ENCODE data around the gene WDR88.
"Not testable (repeated sequence)": the region's sequence is repeated elsewhere in the genome, so short reads cannot be mapped to it uniquely, and the experiment has no call there.

The WDR88 gene

GRCh38 chr19:33154313-33154712 lies 22.4 kb downstream of the WDR88 start:
- not testable (repeated sequence) for H3K79me1 ChIP-seq (replicated peaks; ENCODE audit: low read length, poor library complexity, severe bottlenecking); H2BK120ac ChIP-seq (ENCODE audit: low read depth, low read length); H3K9me3 ChIP-seq (ENCODE audit: control insufficient read depth, low read length); H3K4ac ChIP-seq (ENCODE audit: low read depth in 1 of 2, low read length in 2 of 2); H4K8ac ChIP-seq (ENCODE audit: low read length); H2BK12ac ChIP-seq (ENCODE audit: low read length in 2 of 2); H4K91ac ChIP-seq (ENCODE audit: low read length); H3K18ac ChIP-seq (ENCODE audit: low read depth in 1 of 2, low read length in 2 of 2); H3K4me3 ChIP-seq (ENCODE audit: insufficient read depth in 1 of 2, low read depth in 1 of 2, low read length in 2 of 2); H3K9ac ChIP-seq (ENCODE audit: low read length); H3K4me2 ChIP-seq (ENCODE audit: low read length, poor library complexity, severe bottlenecking); H3K14ac ChIP-seq (ENCODE audit: low read length in 2 of 2); H3K36me3 ChIP-seq (ENCODE audit: control insufficient read depth in 1 of 2, insufficient read depth in 2 of 2, low read depth in 1 of 2, low read length in 2 of 2); DNase-seq; H2BK5ac ChIP-seq (ENCODE audit: low read depth, low read length, poor library complexity, severe bottlenecking); H3K27ac ChIP-seq (ENCODE audit: low read length, poor library complexity, severe bottlenecking); H3K27me3 ChIP-seq (ENCODE audit: control insufficient read depth in 1 of 2, insufficient read depth in 1 of 2, low read length in 2 of 2); H2AK5ac ChIP-seq (ENCODE audit: low read length, severe bottlenecking); H3K23ac ChIP-seq (ENCODE audit: low read length in 2 of 2); H2AFZ ChIP-seq (ENCODE audit: low read depth, low read length); H2BK15ac ChIP-seq (ENCODE audit: low read depth, poor library complexity, severe bottlenecking); H3K4me1 ChIP-seq (ENCODE audit: control insufficient read depth, insufficient read depth, low read depth, low read length)
- 91% methylated on average over 6 of the region's 6 CpGs for WGBS

- H2AK5ac ChIP-seq (ENCODE audit: low read length, severe bottlenecking) = no peak overlapping the region
- H3K27me3 ChIP-seq (ENCODE audit: control insufficient read depth in 1 of 2, insufficient read depth in 1 of 2, low read length in 2 of 2) = peaks cover 0 to 6% of the 10 kb centered on the region in 2 experiments
- no peaks in the 10 kb centered on the region for H3K4me1 ChIP-seq (ENCODE audit: control insufficient read depth, insufficient read depth, low read depth, low read length)
- H3K36me3 ChIP-seq (ENCODE audit: control insufficient read depth in 1 of 2, insufficient read depth in 2 of 2, low read depth in 1 of 2, low read length in 2 of 2) = no peaks in the 10 kb centered on the region
- no peak overlapping the region for H3K4me2 ChIP-seq (ENCODE audit: low read length, poor library complexity, severe bottlenecking)
- no peak overlapping the region for H3K9ac ChIP-seq (ENCODE audit: low read length)
- H3K79me1 ChIP-seq (replicated peaks; ENCODE audit: low read length, poor library complexity, severe bottlenecking) = no peaks in the 10 kb centered on the region
- WGBS = 82% methylated on average over 5 of the region's 5 CpGs
- no peak overlapping the region for H3K14ac ChIP-seq (ENCODE audit: low read length in 2 of 2)
- no peak overlapping the region for H2BK12ac ChIP-seq (ENCODE audit: low read length in 2 of 2)
- no peak overlapping the region for H3K27ac ChIP-seq (ENCODE audit: low read length, poor library complexity, severe bottlenecking)
- no peak overlapping the region for H3K4ac ChIP-seq (ENCODE audit: low read depth in 1 of 2, low read length in 2 of 2)
- no peak overlapping the region for H2BK5ac ChIP-seq (ENCODE audit: low read depth, low read length, poor library complexity, severe bottlenecking)
- no peak overlapping the region for H3K4me3 ChIP-seq (ENCODE audit: insufficient read depth in 1 of 2, low read depth in 1 of 2, low read length in 2 of 2)
- DNase-seq = no peak
- H3K9me3 ChIP-seq (ENCODE audit: control insufficient read depth, low read length) = no peaks in the 10 kb centered on the region
- no peak overlapping the region for H3K18ac ChIP-seq (ENCODE audit: low read depth in 1 of 2, low read length in 2 of 2)
- no peak overlapping the region for H2BK15ac ChIP-seq (ENCODE audit: low read depth, poor library complexity, severe bottlenecking)
- H2AFZ ChIP-seq (ENCODE audit: low read depth, low read length) = no peak overlapping the region
- H3K23ac ChIP-seq (ENCODE audit: low read length in 2 of 2) = no peak overlapping the region
- H4K91ac ChIP-seq (ENCODE audit: low read length) = no peak overlapping the region
- no peak overlapping the region for H4K8ac ChIP-seq (ENCODE audit: low read length)
- H2BK120ac ChIP-seq (ENCODE audit: low read depth, low read length) = no peak overlapping the region
These were observed 24.4 kb downstream of the WDR88 start for GRCh38 chr19:33156334-33156733.

- no peak for DNase-seq
- Histone ChIP-seq H3K4me1 (ENCODE audit: control insufficient read depth, insufficient read depth, low read depth, low read length) (no peaks in the 10 kb centered on the region), H3K79me1 (replicated peaks; ENCODE audit: low read length, poor library complexity, severe bottlenecking) (no peaks in the 10 kb centered on the region), H2BK12ac (ENCODE audit: low read length in 2 of 2) (no peak overlapping the region), H3K9me3 (ENCODE audit: control insufficient read depth, low read length) (no peaks in the 10 kb centered on the region), H3K27ac (ENCODE audit: low read length, poor library complexity, severe bottlenecking) (no peak overlapping the region), H3K4me2 (ENCODE audit: low read length, poor library complexity, severe bottlenecking) (peak overlapping the region; percentile 13), H3K36me3 (ENCODE audit: control insufficient read depth in 1 of 2, insufficient read depth in 2 of 2, low read depth in 1 of 2, low read length in 2 of 2) (no peaks in the 10 kb centered on the region), H4K8ac (ENCODE audit: low read length) (no peak overlapping the region), H2BK5ac (ENCODE audit: low read depth, low read length, poor library complexity, severe bottlenecking) (no peak overlapping the region), H2AFZ (ENCODE audit: low read depth, low read length) (no peak overlapping the region), H2AK5ac (ENCODE audit: low read length, severe bottlenecking) (no peak overlapping the region), H3K9ac (ENCODE audit: low read length) (no peak overlapping the region), H3K27me3 (ENCODE audit: control insufficient read depth in 1 of 2, insufficient read depth in 1 of 2, low read length in 2 of 2) (peaks cover 0 to 6% of the 10 kb centered on the region in 2 experiments), H2BK120ac (ENCODE audit: low read depth, low read length) (no peak overlapping the region), H3K18ac (ENCODE audit: low read depth in 1 of 2, low read length in 2 of 2) (no peak overlapping the region), H2BK15ac (ENCODE audit: low read depth, poor library complexity, severe bottlenecking) (no peak overlapping the region), H4K91ac (ENCODE audit: low read length) (no peak overlapping the region), H3K14ac (ENCODE audit: low read length in 2 of 2) (no peak overlapping the region), H3K4me3 (ENCODE audit: insufficient read depth in 1 of 2, low read depth in 1 of 2, low read length in 2 of 2) (no peak overlapping the region), H3K4ac (ENCODE audit: low read depth in 1 of 2, low read length in 2 of 2) (no peak overlapping the region), H3K23ac (ENCODE audit: low read length in 2 of 2) (no peak overlapping the region)
- 93% methylated on average over 3 of the region's 3 CpGs for WGBS
These were observed 26.0 kb downstream of the WDR88 start for GRCh38 chr19:33157906-33158305.

- H3K18ac ChIP-seq (ENCODE audit: low read depth in 1 of 2, low read length in 2 of 2) = no peak overlapping the region
- H3K27me3 ChIP-seq (ENCODE audit: control insufficient read depth in 1 of 2, insufficient read depth in 1 of 2, low read length in 2 of 2) = peaks cover 0 to 6% of the 10 kb centered on the region in 2 experiments
- no peaks in the 10 kb centered on the region for H3K9me3 ChIP-seq (ENCODE audit: control insufficient read depth, low read length)
- no peak overlapping the region for H2AFZ ChIP-seq (ENCODE audit: low read depth, low read length)
- DNase-seq = no peak
- no peak overlapping the region for H3K27ac ChIP-seq (ENCODE audit: low read length, poor library complexity, severe bottlenecking)
- no peak overlapping the region for H3K4me3 ChIP-seq (ENCODE audit: insufficient read depth in 1 of 2, low read depth in 1 of 2, low read length in 2 of 2)
- no peaks in the 10 kb centered on the region for H3K79me1 ChIP-seq (replicated peaks; ENCODE audit: low read length, poor library complexity, severe bottlenecking)
- H3K9ac ChIP-seq (ENCODE audit: low read length) = no peak overlapping the region
- no peak overlapping the region for H3K4ac ChIP-seq (ENCODE audit: low read depth in 1 of 2, low read length in 2 of 2)
- H3K23ac ChIP-seq (ENCODE audit: low read length in 2 of 2) = no peak overlapping the region
- H2BK15ac ChIP-seq (ENCODE audit: low read depth, poor library complexity, severe bottlenecking) = no peak overlapping the region
- no peaks in the 10 kb centered on the region for H3K4me1 ChIP-seq (ENCODE audit: control insufficient read depth, insufficient read depth, low read depth, low read length)
- no peak overlapping the region for H3K14ac ChIP-seq (ENCODE audit: low read length in 2 of 2)
- H3K4me2 ChIP-seq (ENCODE audit: low read length, poor library complexity, severe bottlenecking) = no peak overlapping the region
- H2BK5ac ChIP-seq (ENCODE audit: low read depth, low read length, poor library complexity, severe bottlenecking) = no peak overlapping the region
- no peak overlapping the region for H2BK12ac ChIP-seq (ENCODE audit: low read length in 2 of 2)
- WGBS = 95% methylated on average over 6 of the region's 6 CpGs
- H4K91ac ChIP-seq (ENCODE audit: low read length) = no peak overlapping the region
- H2BK120ac ChIP-seq (ENCODE audit: low read depth, low read length) = no peak overlapping the region
- H3K36me3 ChIP-seq (ENCODE audit: control insufficient read depth in 1 of 2, insufficient read depth in 2 of 2, low read depth in 1 of 2, low read length in 2 of 2) = no peaks in the 10 kb centered on the region
- no peak overlapping the region for H4K8ac ChIP-seq (ENCODE audit: low read length)
- no peak overlapping the region for H2AK5ac ChIP-seq (ENCODE audit: low read length, severe bottlenecking)
These were observed 26.5 kb downstream of the WDR88 start for GRCh38 chr19:33158365-33158764.
